Measurements from ENCODE around the gene HRH3.

The HRH3 gene

GRCh38 chr20:62236200-62236599, 16.1 kb upstream of the HRH3 start:
- Mint-ChIP-seq H3K9me3 (no peaks in the 10 kb centered on the region), H3K36me3 (ENCODE audit: low read depth) (no peaks in the 10 kb centered on the region), H3K4me3 (no peak overlapping the region), H3K27ac (no peak overlapping the region), H3K27me3 (ENCODE audit: low read depth, poor library complexity) (peaks cover 3% of the 10 kb centered on the region), H3K4me1 (peaks cover 41% of the 10 kb centered on the region)
- no peak for DNase-seq
- TF ChIP-seq CTCF (IDR thresholded peaks at IDR 0.05): no peak

- peaks cover 3% of the 10 kb centered on the region for H3K27me3 Mint-ChIP-seq (ENCODE audit: low read depth, poor library complexity)
- no peak for TF ChIP-seq CTCF (IDR thresholded peaks at IDR 0.05)
- DNase-seq: no peak
- H3K27ac Mint-ChIP-seq: no peak overlapping the region
- H3K36me3 Mint-ChIP-seq (ENCODE audit: low read depth): no peaks in the 10 kb centered on the region
- H3K4me3 Mint-ChIP-seq: no peak overlapping the region
- no peaks in the 10 kb centered on the region for H3K9me3 Mint-ChIP-seq
- H3K4me1 Mint-ChIP-seq: peaks cover 41% of the 10 kb centered on the region
These were observed 15.7 kb upstream of the HRH3 start for GRCh38 chr20:62235777-62236157.

GRCh38 chr20:62235001-62235776, 15.1 kb upstream of the HRH3 start:
- H3K27me3 Mint-ChIP-seq (ENCODE audit: low read depth, poor library complexity): peaks cover 3% of the 10 kb centered on the region
- no peak for TF ChIP-seq CTCF (IDR thresholded peaks at IDR 0.05)
- no peak for DNase-seq
- H3K27ac Mint-ChIP-seq: no peak overlapping the region
- H3K4me1 Mint-ChIP-seq: peaks cover 39% of the 10 kb centered on the region
- H3K9me3 Mint-ChIP-seq: no peaks in the 10 kb centered on the region
- H3K36me3 Mint-ChIP-seq (ENCODE audit: low read depth): no peaks in the 10 kb centered on the region
- H3K4me3 Mint-ChIP-seq: no peak overlapping the region

GRCh38 chr20:62234339-62234738, 14.3 kb upstream of the HRH3 start:
- H3K4me3 Mint-ChIP-seq: no peak overlapping the region
- no peak overlapping the region for H3K27ac Mint-ChIP-seq
- H3K4me1 Mint-ChIP-seq: peaks cover 33% of the 10 kb centered on the region

GRCh38 chr20:62233684-62234083, 13.6 kb upstream of the HRH3 start:
- no peak for DNase-seq
- no peak for TF ChIP-seq CTCF (IDR thresholded peaks at IDR 0.05)
- Mint-ChIP-seq H3K36me3 (ENCODE audit: low read depth) (no peaks in the 10 kb centered on the region), H3K27me3 (ENCODE audit: low read depth, poor library complexity) (peaks cover 3% of the 10 kb centered on the region), H3K4me3 (no peak overlapping the region), H3K27ac (no peak overlapping the region), H3K9me3 (no peaks in the 10 kb centered on the region), H3K4me1 (peaks cover 29% of the 10 kb centered on the region)

More at GRCh38 chr20:62234339-62234738, 14.3 kb upstream of the HRH3 start:
- H3K36me3 Mint-ChIP-seq (ENCODE audit: low read depth): no peaks in the 10 kb centered on the region
- peaks cover 3% of the 10 kb centered on the region for H3K27me3 Mint-ChIP-seq (ENCODE audit: low read depth, poor library complexity)
- no peaks in the 10 kb centered on the region for H3K9me3 Mint-ChIP-seq
- no peak for DNase-seq
- TF ChIP-seq CTCF (IDR thresholded peaks at IDR 0.05): no peak
